Measurements from ENCODE around the gene MRPL48. TPM values are rescaled to one million over a fixed set of nuclear protein-coding genes. Genes with fewer than 3 reads are reported as not detected.

The MRPL48 gene
- total RNA-seq, 1 donor from 2014 or later: 35.9 TPM

- Mint-ChIP-seq H3K36me3 (peaks cover 4% of the 10 kb centered on the region), H3K9me3 (no peaks in the 10 kb centered on the region), H3K4me1 (ENCODE audit: unreplicated experiment) (no peaks in the 10 kb centered on the region), H3K27ac (no peak overlapping the region), H3K4me3 (no peak overlapping the region), H3K27me3 (no peaks in the 10 kb centered on the region)
- TF ChIP-seq CTCF (conservative IDR thresholded peaks at IDR 0.05): no peak
- no peak for DNase-seq (ENCODE audit: extremely low spot score, unreplicated experiment)
These were observed 12.7 kb downstream of the MRPL48 start for GRCh38 chr11:73800276-73800806.

- Mint-ChIP-seq H3K9me3 (no peaks in the 10 kb centered on the region), H3K27ac (no peak overlapping the region), H3K4me3 (no peak overlapping the region), H3K36me3 (peaks cover 7% of the 10 kb centered on the region), H3K27me3 (no peaks in the 10 kb centered on the region), H3K4me1 (ENCODE audit: unreplicated experiment) (no peaks in the 10 kb centered on the region)
- TF ChIP-seq CTCF (conservative IDR thresholded peaks at IDR 0.05): no peak
- DNase-seq (ENCODE audit: extremely low spot score, unreplicated experiment): no peak
These were observed 13.5 kb downstream of the MRPL48 start for GRCh38 chr11:73801136-73801535.

GRCh38 chr11:73804712-73805111, 17.0 kb downstream of the MRPL48 start:
- no peak for DNase-seq (ENCODE audit: extremely low spot score, unreplicated experiment)
- Mint-ChIP-seq H3K27me3 (no peaks in the 10 kb centered on the region), H3K36me3 (peaks cover 21% of the 10 kb centered on the region), H3K4me3 (no peak overlapping the region), H3K9me3 (no peaks in the 10 kb centered on the region), H3K27ac (no peak overlapping the region), H3K4me1 (ENCODE audit: unreplicated experiment) (no peaks in the 10 kb centered on the region)
- TF ChIP-seq CTCF (conservative IDR thresholded peaks at IDR 0.05): no peak

- DNase-seq (ENCODE audit: extremely low spot score, unreplicated experiment): no peak
- Mint-ChIP-seq H3K36me3 (peaks cover 19% of the 10 kb centered on the region), H3K27me3 (no peaks in the 10 kb centered on the region), H3K9me3 (no peaks in the 10 kb centered on the region), H3K27ac (no peak overlapping the region), H3K4me3 (no peak overlapping the region), H3K4me1 (ENCODE audit: unreplicated experiment) (no peaks in the 10 kb centered on the region)
- no peak for TF ChIP-seq CTCF (conservative IDR thresholded peaks at IDR 0.05)
These were observed 20.4 kb downstream of the MRPL48 start for GRCh38 chr11:73808052-73808451.

- H3K27ac Mint-ChIP-seq: no peak overlapping the region
- no peak for TF ChIP-seq CTCF (conservative IDR thresholded peaks at IDR 0.05)
- H3K9me3 Mint-ChIP-seq: no peaks in the 10 kb centered on the region
- no peaks in the 10 kb centered on the region for H3K4me1 Mint-ChIP-seq (ENCODE audit: unreplicated experiment)
- no peaks in the 10 kb centered on the region for H3K27me3 Mint-ChIP-seq
- no peak overlapping the region for H3K4me3 Mint-ChIP-seq
- no peak for DNase-seq (ENCODE audit: extremely low spot score, unreplicated experiment)
- peaks cover 19% of the 10 kb centered on the region for H3K36me3 Mint-ChIP-seq
These were observed 23.0 kb downstream of the MRPL48 start for GRCh38 chr11:73810637-73811036.

- no peaks in the 10 kb centered on the region for H3K27me3 Mint-ChIP-seq
- peaks cover 15% of the 10 kb centered on the region for H3K36me3 Mint-ChIP-seq
- H3K9me3 Mint-ChIP-seq: no peaks in the 10 kb centered on the region
- no peak overlapping the region for H3K4me3 Mint-ChIP-seq
- no peaks in the 10 kb centered on the region for H3K4me1 Mint-ChIP-seq (ENCODE audit: unreplicated experiment)
- no peak for TF ChIP-seq CTCF (conservative IDR thresholded peaks at IDR 0.05)
- no peak for DNase-seq (ENCODE audit: extremely low spot score, unreplicated experiment)
- no peak overlapping the region for H3K27ac Mint-ChIP-seq
These were observed 24.6 kb downstream of the MRPL48 start for GRCh38 chr11:73812234-73812633.

Data from type B pancreatic cell (in vitro differentiated cells).